NCI-H1105 treated with DMSO at 0.1 percent for 48 hours (cell line): Measurements from ENCODE around the gene TXNDC8.
"Not testable (repeated sequence)": the region's sequence is repeated elsewhere in the genome, so short reads cannot be mapped to it uniquely, and the experiment has no call there.

Source experiments
- DNase-seq: peaks from one replicate; lab custom pipeline; 2025; lab: John Stamatoyannopoulos, UW

TXNDC8 gene

GRCh38 chr9:110327716-110328115, 9.9 kb downstream of the TXNDC8 start:
- DNase-seq: no peak

- no peak for DNase-seq
Measured at GRCh38 chr9:110323818-110324217, 13.8 kb downstream of the TXNDC8 start.

GRCh38 chr9:110320651-110321445, 16.8 kb downstream of the TXNDC8 start:
- DNase-seq: no peak

GRCh38 chr9:110319781-110320492, 17.7 kb downstream of the TXNDC8 start:
- no peak for DNase-seq

GRCh38 chr9:110317911-110318310, 19.8 kb downstream of the TXNDC8 start:
- no peak for DNase-seq

GRCh38 chr9:110316261-110317075, 21.2 kb downstream of the TXNDC8 start:
- DNase-seq: no peak

GRCh38 chr9:110311978-110312377, 25.7 kb downstream of the TXNDC8 start:
- not testable (repeated sequence) for DNase-seq

GRCh38 chr9:110309681-110310080, 28.0 kb downstream of the TXNDC8 start:
- no peak for DNase-seq

GRCh38 chr9:110308633-110309038, 29.0 kb downstream of the TXNDC8 start:
- no peak for DNase-seq

- DNase-seq: no peak
Measured at GRCh38 chr9:110307191-110307590, 30.5 kb downstream of the TXNDC8 start.

- DNase-seq: no peak
Measured at GRCh38 chr9:110303133-110303532, 34.5 kb downstream of the TXNDC8 start.

- no peak for DNase-seq
Measured at GRCh38 chr9:110298043-110298605, 39.5 kb downstream of the TXNDC8 start.

- no peak for DNase-seq
Measured at GRCh38 chr9:110293248-110293647, 44.4 kb downstream of the TXNDC8 start.

GRCh38 chr9:110291921-110292557, 45.6 kb downstream of the TXNDC8 start:
- no peak for DNase-seq

GRCh38 chr9:110290001-110290400, 47.7 kb downstream of the TXNDC8 start:
- DNase-seq: no peak

GRCh38 chr9:110288503-110288902, 49.2 kb downstream of the TXNDC8 start:
- no peak for DNase-seq

- DNase-seq: no peak
Measured at GRCh38 chr9:110287289-110287680, 50.4 kb downstream of the TXNDC8 start.

GRCh38 chr9:110284211-110284844, 53.3 kb downstream of the TXNDC8 start:
- DNase-seq: no peak

- peak; percentile 90 for DNase-seq
Measured at GRCh38 chr9:110283751-110284150, 53.9 kb downstream of the TXNDC8 start.

- no peak for DNase-seq
Measured at GRCh38 chr9:110282739-110283081, 55.0 kb downstream of the TXNDC8 start.

- DNase-seq: no peak
Measured at GRCh38 chr9:110282018-110282738, 55.5 kb downstream of the TXNDC8 start.
